GM19397 (cell line): ENCODE results near the gene MFAP2.

Source experiments
- ATAC-seq: cut with Tn5 transposase; IDR thresholded peaks from one replicate; pipeline ENCODE4 v1.9.1; 2021; ENCODE audit warnings: mild to moderate bottlenecking, moderate library complexity; ENCODE audit not compliant: unreplicated experiment

The MFAP2 gene

GRCh38 chr1:17008208-17008855 is 27.9 kb upstream of the MFAP2 start:
- ATAC-seq, result no peak

GRCh38 chr1:17007121-17007520 is 26.7 kb upstream of the MFAP2 start:
- ATAC-seq, result no peak

- no peak for ATAC-seq
These were observed 24.9 kb upstream of the MFAP2 start for GRCh38 chr1:17005365-17005740.

- ATAC-seq, result no peak
These were observed 24.3 kb upstream of the MFAP2 start for GRCh38 chr1:17004466-17005364.

GRCh38 chr1:17002524-17002902 is 22.1 kb upstream of the MFAP2 start:
- no peak for ATAC-seq

- no peak for ATAC-seq
These were observed 21.5 kb upstream of the MFAP2 start for GRCh38 chr1:17001760-17002523.

- no peak for ATAC-seq
These were observed 19.4 kb upstream of the MFAP2 start for GRCh38 chr1:16999863-17000262.

- no peak for ATAC-seq
These were observed 18.2 kb upstream of the MFAP2 start for GRCh38 chr1:16998589-16998988.

GRCh38 chr1:16996845-16997244 is 16.4 kb upstream of the MFAP2 start:
- ATAC-seq, result no peak

GRCh38 chr1:16993521-16994038 is 13.2 kb upstream of the MFAP2 start:
- no peak for ATAC-seq

GRCh38 chr1:16992675-16993074 is 12.3 kb upstream of the MFAP2 start:
- no peak for ATAC-seq

GRCh38 chr1:16992102-16992501 is 11.7 kb upstream of the MFAP2 start:
- ATAC-seq, result no peak

GRCh38 chr1:16991571-16991970 is 11.2 kb upstream of the MFAP2 start:
- ATAC-seq, result no peak

GRCh38 chr1:16989676-16990391 is 9.4 kb upstream of the MFAP2 start:
- no peak for ATAC-seq

- ATAC-seq, result no peak
These were observed 7.8 kb upstream of the MFAP2 start for GRCh38 chr1:16988210-16988609.

GRCh38 chr1:16986962-16987361 is 6.5 kb upstream of the MFAP2 start:
- ATAC-seq, result no peak

- ATAC-seq, result no peak
These were observed 6.1 kb upstream of the MFAP2 start for GRCh38 chr1:16986560-16986959.

GRCh38 chr1:16986113-16986512 is 5.7 kb upstream of the MFAP2 start:
- ATAC-seq, result no peak

- ATAC-seq, result no peak
These were observed 4.3 kb upstream of the MFAP2 start for GRCh38 chr1:16984717-16985116.

- no peak for ATAC-seq
These were observed 3.2 kb upstream of the MFAP2 start for GRCh38 chr1:16983649-16984048.

- ATAC-seq, result no peak
These were observed 2.5 kb upstream of the MFAP2 start for GRCh38 chr1:16982902-16983301.
